ENCODE measurements around the gene ARAP3. TPM values are rescaled to one million over a fixed set of nuclear protein-coding genes. Genes with fewer than 3 reads are reported as not detected.

Gene ARAP3
- total and polyA plus RNA-seq, 9 of the 15 experiments (the other 6 are each of a cell fraction or from before 2014, with no cell fraction given), result 0.83 to 25.7 (median 6.4) TPM

DNA sequence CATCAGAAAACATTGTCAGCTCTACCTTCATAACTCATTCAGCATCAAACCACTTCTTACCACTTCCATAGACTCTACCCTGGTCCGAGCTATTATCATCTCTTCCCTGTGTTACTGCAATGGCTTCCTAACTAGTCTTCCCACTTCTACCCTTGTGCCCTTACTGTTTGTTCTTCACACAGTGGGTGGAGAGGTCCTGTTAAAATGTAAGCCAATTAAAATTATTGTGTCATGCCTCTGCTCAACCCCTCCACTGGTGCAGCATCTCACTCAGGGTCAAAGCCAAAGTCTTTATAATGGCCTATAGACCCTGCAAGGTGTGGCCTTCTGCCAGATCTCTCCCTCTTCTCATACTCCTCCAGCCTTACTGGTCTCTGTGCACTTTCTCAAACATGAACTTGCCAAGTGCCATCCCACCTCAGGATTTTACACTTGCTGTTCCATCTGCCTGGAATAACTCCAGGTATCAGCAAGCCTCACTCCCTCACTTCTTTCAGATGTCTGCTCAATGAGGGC is 22.8 kb upstream of the ARAP3 start:
- no peak overlapping the region for H2AFZ ChIP-seq (ENCODE audit: low read depth, low read length)
- no peak for ATAC-seq
- BruUV-seq (replicated peaks), result no TSS peak
- H3K4me3 ChIP-seq, result no peak overlapping the region
- peaks cover 30 to 48% of the 10 kb centered on the region in 2 experiments for H3K27me3 ChIP-seq (ENCODE audit: control insufficient read depth in 2 of 2, insufficient read depth in 2 of 2, low read length in 2 of 2)
- H3K9ac ChIP-seq (ENCODE audit: insufficient read depth in 1 of 2, low read depth in 2 of 2, low read length in 2 of 2), result no peak overlapping the region
- POLR2A ChIA-PET, result interaction anchor here (0.9 kb wide), 1 partner anchor 9 kb away, joined by 4 read pairs; no protein-coding TSS in a partner anchor
- H3K36me3 ChIP-seq (ENCODE audit: control insufficient read depth, insufficient read depth, low read length), result no peaks in the 10 kb centered on the region
- no peak overlapping the region for H3K4me2 ChIP-seq (ENCODE audit: insufficient read depth, low read length)
- CTCF ChIA-PET (ENCODE audit: low intra/inter-chr PET ratio), result no interaction called here
- no peaks in the 10 kb centered on the region for H3K79me2 ChIP-seq (ENCODE audit: control insufficient read depth, insufficient read depth, low read length)
- TF ChIP-seq MCM7 (IDR thresholded peaks at IDR 0.05) (no peak), RNF2 (IDR thresholded peaks at IDR 0.05) (no peak), NFXL1 (CRISPR knock-in tag; IDR thresholded peaks at IDR 0.05) (no peak), PPARD (CRISPR knock-in tag; IDR thresholded peaks at IDR 0.05) (no peak), ZZZ3 (IDR thresholded peaks at IDR 0.05) (no peak), TAL1 (IDR thresholded peaks at IDR 0.05) (no peak), NR2C2 (CRISPR knock-in tag; IDR thresholded peaks at IDR 0.05) (no peak), NR2C2 (tag; IDR thresholded peaks at IDR 0.05) (no peak), NCOA4 (IDR thresholded peaks at IDR 0.05; ENCODE audit: partially characterized antibody) (no peak)
- no peak overlapping the region for H3K27ac ChIP-seq (ENCODE audit: extremely low read depth, low read depth, low read length)
- intact Hi-C loops (cut with micrococcal nuclease), result no loop called here
- H4K20me1 ChIP-seq (replicated peaks; ENCODE audit: control insufficient read depth, insufficient read depth, low read length), result no peaks in the 10 kb centered on the region; the same call in 1 of the 2 replicates
- no peak for FAIRE-seq
- WGBS (ENCODE audit: insufficient coverage, low coverage, missing lambda C conversion rate), result 0% methylated on average over 1 of the region's 1 CpG
- in situ Hi-C loops (cut with MboI), result loop anchor here (5.0 to 10.0 kb wide), 3 partner anchors 110 to 430 kb away; no protein-coding TSS in a partner anchor
- no peaks in the 10 kb centered on the region for H3K9me3 ChIP-seq (replicated peaks; ENCODE audit: control insufficient read depth, insufficient read depth, low read depth, low read length)
- no peak for DNase-seq (ENCODE audit: extremely low read depth in 1 of 4, low spot score in 3 of 4)
- H3K9me1 ChIP-seq (ENCODE audit: control insufficient read depth, insufficient read depth, low read length), result no peaks in the 10 kb centered on the region
- H3K4me1 ChIP-seq (replicated peaks in 1 of 2; ENCODE audit: control insufficient read depth in 2 of 2, insufficient read depth in 2 of 2, low read length in 2 of 2), result peaks cover 0 to 9% of the 10 kb centered on the region in 2 experiments; a peak in 3 of 5 replicates

Measured in K562 (cell line).